VCaP (cell line): ENCODE data around the gene MZB1.
A peak's percentile ranks its signal among the peaks of the same experiment; 100 is the strongest.

Experiments
- H3K27ac ChIP-seq: fragments of 450-650 bp; 2 replicates; pipeline ENCODE4 v1.5.1; 2017
- CTCF ChIP-seq: fragments of 450-650 bp; conservative IDR thresholded peaks from 2 replicates; pipeline ENCODE4 v1.5.1; 2017; ENCODE audit warnings: mild to moderate bottlenecking, moderate library complexity

The MZB1 gene

GRCh38 chr5:139344177-139344576 is 45.5 kb downstream of the MZB1 start:
- H3K27ac ChIP-seq = no peak overlapping the region

GRCh38 chr5:139343476-139343875 is 46.2 kb downstream of the MZB1 start:
- H3K27ac ChIP-seq = peak overlapping the region; percentile 98

More at GRCh38 chr5:139344177-139344576, 45.5 kb downstream of the MZB1 start:
- TF ChIP-seq CTCF = no peak

GRCh38 chr5:139342423-139342723 is 47.3 kb downstream of the MZB1 start:
- no peak for TF ChIP-seq CTCF
- peak overlapping the region; percentile 98 for H3K27ac ChIP-seq

More at GRCh38 chr5:139343476-139343875, 46.2 kb downstream of the MZB1 start:
- TF ChIP-seq CTCF = no peak

- H3K27ac ChIP-seq = peak within 1 kb of the TSS; percentile 98
- peak; percentile 83 for TF ChIP-seq CTCF
These were observed 47.9 kb downstream of the MZB1 start, which contains the start of gene PAIP2 for GRCh38 chr5:139341689-139342422. PAIP2 (plus strand) TSS chr5:139341854; CDS start chr5:139363785, 21,931 bp downstream.

- H3K27ac ChIP-seq = peak overlapping the region; percentile 98
- TF ChIP-seq CTCF = no peak
These were observed 48.5 kb downstream of the MZB1 start for GRCh38 chr5:139341187-139341688.

- H3K27ac ChIP-seq = no peak overlapping the region
- no peak for TF ChIP-seq CTCF
These were observed 49.7 kb downstream of the MZB1 start for GRCh38 chr5:139340051-139340450.
